OCI-M2 (cell line): ENCODE measurements around the gene LILRA1.
"Not testable (repeated sequence)": the region's sequence is repeated elsewhere in the genome, so short reads cannot be mapped to it uniquely, and the experiment has no call there.

Source experiments
- DNase-seq: peaks from one replicate; lab custom pipeline; 2025; ENCODE audit not compliant: unreplicated experiment; lab: John Stamatoyannopoulos, UW

The LILRA1 gene

DNA sequence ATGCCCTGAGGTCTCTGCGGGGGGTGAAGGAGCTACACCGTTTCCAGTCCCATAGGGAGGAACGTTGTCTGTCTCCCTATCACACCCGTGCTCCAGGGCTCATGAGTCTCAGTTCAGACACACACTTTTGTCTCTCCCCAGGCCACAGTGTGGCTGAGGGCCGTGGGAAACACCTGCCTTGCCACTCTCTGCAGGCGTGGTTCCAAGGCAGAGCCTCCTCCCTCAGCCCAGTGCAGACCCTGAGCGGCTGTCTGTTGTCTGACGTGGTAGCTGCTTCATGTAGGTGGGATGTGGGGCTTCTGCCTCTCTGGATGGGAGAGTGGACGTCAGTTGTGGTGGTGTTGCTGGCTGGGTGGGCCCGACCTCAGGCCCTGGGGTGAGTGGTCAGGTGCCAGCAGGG lies 30.8 kb downstream of the LILRA1 start:
- DNase-seq: not testable (repeated sequence)

DNA sequence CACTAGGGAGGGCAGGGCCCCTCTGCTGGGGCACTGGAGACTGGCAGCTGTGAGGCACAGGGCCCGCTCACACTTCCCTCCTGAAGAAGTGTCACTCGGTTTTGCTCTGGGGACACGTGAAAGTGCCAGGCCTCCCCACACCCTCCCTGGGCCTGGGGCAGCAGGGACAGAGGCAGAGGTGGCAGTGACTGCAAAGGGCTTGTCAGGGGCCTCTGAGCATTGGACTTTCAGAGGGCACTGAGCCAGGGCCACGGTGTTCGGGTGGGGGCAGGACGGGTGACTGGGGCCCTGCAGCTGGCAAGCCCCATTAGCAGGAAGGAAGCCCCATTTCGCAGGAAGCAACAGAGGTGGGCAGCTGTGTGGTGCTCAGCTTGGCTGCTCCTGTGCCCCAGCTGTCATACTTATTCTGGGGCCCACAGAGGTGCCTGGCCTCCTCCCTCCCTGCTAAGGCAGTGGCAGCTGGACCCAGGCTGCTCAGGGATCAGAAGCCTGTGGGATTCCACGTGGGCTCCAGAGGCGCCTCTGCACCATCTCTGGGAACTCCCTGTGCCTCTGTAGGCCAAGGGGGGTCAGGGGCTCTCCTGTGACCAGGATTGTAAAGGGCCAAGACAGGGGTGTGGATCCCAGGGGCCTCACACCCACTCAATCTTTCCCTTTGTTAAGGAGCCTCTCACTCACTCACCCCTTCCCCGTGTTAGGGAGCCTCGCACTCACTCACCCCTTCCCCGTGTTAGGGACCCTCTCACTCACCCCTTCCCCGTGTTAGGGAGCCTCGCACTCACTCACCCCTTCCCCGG lies 31.7 kb downstream of the LILRA1 start:
- DNase-seq: not testable (repeated sequence)

DNA sequence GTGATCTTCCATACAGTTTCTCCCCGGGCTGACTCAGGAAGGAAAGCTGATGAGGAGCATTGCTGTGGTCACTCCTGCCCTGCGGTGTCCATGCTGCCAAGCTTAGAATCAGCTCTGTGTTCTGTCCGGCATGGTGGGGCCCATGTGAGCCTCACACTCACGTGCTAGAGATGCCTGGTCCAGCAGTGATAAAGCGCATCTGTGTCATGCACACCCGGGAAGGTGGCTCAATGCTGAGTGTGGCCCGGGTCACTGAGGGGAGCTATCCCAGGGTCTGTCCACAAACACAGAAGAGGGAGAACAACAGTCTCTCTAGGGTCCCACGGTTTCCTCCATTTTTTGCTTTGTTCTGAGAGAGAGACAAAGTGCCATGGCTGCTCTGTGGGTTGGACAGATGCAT lies 33.3 kb downstream of the LILRA1 start:
- DNase-seq: no peak

DNA sequence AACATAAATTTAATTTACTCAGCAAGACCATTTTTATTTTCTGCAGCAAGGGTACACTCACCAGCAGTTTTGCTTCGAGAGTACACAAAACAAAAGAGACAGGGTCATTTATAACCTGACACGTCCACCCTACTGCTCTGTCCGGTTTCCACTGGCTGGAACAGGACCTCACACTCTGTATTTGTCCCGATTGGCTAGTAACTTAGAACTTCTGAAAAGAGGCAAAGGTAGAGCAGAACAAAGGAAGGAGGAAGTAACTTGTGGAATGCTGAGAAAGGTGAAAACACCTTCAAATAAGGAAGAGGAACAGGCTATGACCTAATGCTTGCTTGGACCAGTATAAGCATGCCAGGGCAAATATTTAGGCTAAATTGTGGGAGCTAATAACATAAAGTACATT lies 34.5 kb downstream of the LILRA1 start:
- DNase-seq: not testable (repeated sequence)

DNA sequence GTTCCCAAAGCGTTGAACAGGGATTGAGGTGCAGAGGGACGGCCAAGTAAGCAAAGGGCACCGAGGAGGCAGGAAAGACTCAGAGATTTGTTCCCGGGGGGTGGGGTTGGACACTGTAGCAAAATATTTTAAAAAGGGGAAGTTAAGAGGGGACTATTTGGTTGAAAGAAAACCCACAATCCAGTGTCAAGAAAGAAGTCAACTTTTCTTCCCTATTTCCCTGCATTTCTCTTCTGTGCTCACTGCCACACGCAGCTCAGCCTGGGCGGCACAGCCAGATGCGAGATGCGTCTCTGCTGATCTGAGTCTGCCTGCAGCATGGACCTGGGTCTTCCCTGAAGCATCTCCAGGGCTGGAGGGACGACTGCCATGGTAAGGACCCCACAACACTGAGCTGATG lies 36.8 kb downstream of the LILRA1 start, which contains the start of gene LILRB1:
TSS of gene LILRB1 (plus strand) at position 223 of the 400 bp plus-strand sequence. CDS start 590 bp downstream, outside the sequence.
- not testable (repeated sequence) for DNase-seq

DNA sequence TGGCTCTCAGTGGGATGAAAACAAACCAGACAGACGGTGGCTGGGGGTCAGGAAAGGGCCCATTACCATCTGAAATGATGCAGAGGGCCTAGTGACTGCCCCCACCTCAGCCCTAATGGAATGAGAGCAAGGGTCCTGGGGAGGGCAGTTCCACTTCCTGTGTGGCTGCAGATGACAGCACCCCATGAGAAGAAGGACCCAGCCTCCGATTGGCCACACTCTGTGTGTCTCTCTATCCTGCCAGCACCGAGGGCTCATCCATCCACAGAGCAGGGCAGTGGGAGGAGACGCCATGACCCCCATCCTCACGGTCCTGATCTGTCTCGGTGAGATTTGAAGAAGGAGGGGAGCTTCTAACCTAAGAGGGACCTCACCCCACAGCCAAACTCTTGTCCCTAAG lies 37.4 kb downstream of the LILRA1 start:
- no peak for DNase-seq

DNA sequence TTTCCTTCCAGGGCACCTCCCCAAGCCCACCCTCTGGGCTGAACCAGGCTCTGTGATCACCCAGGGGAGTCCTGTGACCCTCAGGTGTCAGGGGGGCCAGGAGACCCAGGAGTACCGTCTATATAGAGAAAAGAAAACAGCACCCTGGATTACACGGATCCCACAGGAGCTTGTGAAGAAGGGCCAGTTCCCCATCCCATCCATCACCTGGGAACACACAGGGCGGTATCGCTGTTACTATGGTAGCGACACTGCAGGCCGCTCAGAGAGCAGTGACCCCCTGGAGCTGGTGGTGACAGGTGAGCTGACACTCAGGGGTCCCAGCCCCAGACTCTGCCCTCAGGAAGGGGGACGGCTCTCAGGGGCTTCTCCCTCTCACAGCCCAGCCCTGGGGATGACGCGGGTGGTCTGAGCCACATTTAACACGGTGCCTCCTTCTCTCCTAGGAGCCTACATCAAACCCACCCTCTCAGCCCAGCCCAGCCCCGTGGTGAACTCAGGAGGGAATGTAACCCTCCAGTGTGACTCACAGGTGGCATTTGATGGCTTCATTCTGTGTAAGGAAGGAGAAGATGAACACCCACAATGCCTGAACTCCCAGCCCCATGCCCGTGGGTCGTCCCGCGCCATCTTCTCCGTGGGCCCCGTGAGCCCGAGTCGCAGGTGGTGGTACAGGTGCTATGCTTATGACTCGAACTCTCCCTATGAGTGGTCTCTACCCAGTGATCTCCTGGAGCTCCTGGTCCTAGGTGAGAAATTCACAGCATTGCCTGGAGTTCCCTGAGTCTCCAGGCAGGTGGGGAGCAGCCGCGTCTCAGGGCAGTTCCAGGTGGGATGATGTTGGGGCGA lies 38.3 kb downstream of the LILRA1 start:
- not testable (repeated sequence) for DNase-seq

DNA sequence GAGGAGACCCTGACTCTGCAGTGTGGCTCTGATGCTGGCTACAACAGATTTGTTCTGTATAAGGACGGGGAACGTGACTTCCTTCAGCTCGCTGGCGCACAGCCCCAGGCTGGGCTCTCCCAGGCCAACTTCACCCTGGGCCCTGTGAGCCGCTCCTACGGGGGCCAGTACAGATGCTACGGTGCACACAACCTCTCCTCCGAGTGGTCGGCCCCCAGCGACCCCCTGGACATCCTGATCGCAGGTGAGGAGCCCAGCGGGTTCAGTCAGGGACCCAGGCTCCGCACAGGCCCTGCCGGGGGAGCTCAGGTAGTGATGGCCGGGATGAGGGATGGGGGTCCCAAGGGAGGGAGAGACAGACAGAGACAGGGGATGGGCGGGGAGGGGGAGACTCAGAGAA lies 39.1 kb downstream of the LILRA1 start:
- DNase-seq: not testable (repeated sequence)

DNA sequence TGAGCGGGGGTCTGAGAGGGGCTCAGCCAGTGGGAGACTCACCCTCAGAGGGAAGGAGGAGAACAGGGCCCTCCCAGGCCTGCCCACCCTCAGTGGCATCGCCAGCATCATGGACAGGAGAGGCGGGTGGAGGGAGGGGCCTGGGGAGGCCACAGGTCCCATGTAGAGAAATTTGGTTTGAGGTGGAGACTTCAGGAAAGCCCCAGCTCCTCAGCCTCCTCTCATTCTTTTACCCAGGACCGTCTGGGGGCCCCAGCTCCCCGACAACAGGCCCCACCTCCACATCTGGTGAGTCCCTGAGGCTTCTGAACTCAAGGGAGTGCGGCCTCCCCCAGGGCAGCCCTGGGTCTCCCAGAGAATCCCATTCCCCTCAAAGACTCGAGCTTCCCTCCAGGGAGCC lies 40.0 kb downstream of the LILRA1 start:
- DNase-seq: no peak

DNA sequence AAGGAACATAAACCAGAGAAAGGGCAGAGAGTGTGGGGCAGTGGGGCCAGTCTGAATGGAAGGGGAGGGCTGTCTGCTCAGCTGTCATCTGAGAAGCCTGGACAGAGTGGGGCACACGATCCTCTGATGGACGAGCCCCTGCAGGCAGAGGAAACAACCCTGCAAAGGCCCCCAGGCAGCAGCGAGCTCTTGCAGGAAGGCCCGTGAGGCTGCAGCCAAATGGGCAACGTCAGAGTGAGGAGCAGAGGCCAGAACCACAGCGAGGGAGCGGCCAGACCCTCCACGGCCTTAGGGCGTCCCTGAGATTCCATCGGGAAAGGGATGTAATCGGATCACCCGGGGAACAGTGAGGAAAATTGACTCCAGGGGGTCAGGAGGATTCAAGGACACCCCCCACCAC lies 42.6 kb downstream of the LILRA1 start:
- not testable (repeated sequence) for DNase-seq

DNA sequence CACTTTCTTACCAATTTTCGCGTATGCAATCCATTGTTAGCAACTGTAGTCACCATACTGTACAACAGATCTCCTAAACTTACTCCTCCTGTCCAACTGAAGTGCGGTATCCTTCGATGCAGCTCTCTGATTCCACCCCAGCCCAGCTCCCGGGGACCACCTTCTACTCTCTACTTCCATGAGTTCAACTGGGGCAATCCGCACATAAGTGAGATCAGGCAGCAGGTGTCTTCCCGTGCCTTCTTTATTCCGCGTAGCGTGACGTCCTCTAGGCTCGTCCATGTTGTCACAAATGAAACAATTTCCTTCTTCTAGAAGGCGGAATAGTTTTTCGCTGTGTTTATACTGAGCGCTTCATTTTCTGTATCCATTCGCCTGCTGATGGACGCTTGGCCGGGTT lies 45.3 kb downstream of the LILRA1 start:
- no peak for DNase-seq

DNA sequence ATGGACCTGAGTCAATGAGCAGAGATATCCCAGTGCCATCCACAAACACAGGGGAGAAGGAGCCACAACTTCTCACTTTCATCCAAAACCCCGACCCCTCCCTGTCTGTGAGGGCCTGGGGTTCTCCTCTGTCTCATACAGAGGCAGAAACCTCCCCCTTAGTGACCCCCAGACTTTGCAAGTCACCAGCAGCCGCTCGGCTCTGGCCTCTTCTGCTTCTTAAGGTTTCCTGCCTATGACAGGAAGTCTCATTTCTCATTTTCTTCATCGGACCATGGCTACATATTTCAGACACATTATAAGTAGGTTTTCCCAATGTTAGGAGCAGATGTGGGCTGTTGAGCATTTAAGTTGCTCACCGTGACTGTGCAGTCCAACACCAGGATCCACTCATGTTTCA lies 49.5 kb downstream of the LILRA1 start:
- not testable (repeated sequence) for DNase-seq

DNA sequence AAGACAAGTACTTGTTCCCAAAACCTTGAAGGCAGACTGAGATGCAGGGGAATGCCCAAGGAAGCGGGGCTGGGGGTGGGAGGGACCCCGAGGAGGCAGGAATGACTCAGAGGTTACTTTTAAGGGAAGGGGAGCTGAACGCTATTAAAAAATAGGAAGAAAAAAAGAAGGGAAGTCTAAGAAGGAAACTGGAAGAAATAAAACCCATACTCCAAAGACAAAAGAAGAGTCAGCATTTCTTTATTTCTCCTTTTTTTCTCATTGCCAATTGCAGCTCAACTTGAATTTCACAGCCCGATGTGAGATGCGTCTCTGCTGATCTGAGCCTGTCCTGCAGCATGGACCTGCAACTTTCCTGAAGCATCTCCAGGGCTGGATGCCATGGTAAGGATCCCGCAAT lies 50.2 kb downstream of the LILRA1 start:
- not testable (repeated sequence) for DNase-seq

DNA sequence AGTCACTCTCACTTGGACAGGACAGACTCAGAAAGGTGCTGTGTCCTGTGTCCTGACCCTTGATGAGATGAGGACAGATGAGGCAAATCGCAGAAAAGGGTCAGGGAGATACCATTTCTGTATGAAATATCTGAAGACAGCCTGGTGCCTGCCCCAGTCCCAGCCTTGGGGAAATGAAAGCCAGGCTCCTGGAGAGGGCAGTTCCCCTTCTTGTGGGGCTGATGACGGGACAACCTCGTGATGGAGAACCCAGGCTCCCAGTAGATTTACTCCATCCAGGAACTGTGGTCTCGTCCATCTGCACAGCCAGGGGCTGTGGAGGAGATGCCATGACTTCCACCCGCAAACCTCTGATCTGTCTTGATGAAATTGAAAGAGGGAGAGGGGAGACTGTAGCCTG lies 50.6 kb downstream of the LILRA1 start:
- DNase-seq: no peak

DNA sequence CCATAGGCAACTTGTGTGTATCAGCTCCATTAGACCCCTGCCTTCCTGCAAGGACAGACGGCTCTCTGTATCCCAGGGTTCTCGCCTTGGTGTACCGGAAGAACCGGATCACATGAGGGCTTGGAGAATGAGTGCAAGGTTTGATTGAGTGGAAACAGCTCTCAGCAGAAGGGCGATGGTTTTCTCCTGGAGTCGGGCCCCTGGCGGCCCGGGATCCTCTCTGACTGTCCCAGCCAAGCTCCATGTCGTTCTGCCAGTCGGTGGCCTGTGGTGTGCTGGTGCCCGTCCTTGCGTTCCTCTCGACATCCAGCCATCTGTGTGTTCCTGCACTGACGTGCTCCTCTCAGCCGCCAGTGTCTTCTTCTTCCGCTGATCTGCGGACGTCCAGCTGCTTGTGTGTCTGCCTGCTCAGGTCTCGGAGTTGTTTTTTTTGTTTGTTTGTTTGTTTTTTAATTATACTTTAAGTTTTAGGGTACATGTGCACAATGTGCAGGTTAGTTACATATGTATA lies 53.0 kb downstream of the LILRA1 start:
- no peak for DNase-seq

DNA sequence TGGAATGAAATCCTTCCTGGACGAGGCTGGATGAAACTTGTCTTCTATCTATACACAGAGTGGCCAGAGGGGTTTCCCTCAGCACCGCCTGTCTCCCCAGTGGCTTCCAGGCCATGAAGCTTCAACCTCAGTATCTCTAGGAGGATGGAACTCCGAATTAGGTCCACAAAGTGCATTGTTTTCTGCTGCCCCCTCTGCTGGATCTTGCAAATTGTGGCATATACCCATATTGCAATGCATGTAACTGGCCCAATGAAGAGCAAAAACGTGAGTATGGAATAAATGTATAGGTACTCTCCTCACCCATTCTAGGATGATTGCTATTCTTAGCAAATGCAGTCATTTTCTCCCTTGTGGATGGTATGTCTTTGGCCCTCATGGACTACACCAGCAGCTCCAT lies 54.7 kb downstream of the LILRA1 start:
- DNase-seq: no peak

DNA sequence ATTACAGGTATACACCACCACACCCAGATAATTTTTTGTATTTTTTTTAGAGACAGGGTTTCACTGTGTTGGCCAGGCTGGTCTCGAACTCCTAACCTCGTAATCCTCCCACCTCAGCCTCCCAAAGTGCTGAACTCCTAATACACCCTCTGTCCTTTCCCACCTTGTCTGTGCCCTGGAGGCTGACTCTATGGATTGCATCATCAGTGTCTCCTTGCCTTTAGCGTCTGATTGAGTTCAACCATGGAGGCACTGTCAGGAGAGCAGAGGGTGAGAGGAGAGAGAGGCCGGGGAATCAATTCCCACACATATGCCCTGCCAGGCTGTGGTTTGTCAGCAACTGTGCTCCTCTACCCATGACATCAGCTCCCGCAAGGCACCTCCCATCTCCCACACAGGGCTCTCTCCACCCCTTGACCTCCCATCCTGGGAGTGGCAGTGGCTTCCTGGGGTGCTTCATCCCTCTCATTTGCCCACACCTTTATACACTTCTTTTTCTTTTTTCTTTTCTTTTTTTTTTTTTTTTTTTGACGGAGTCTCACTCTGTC lies 56.8 kb downstream of the LILRA1 start:
- no peak for DNase-seq
